Mononuclear cell (primary cell): ENCODE results near the gene CYP4F2. TPM values are rescaled to one million over a fixed set of nuclear protein-coding genes. Genes with fewer than 3 reads are reported as not detected.
"Not testable (repeated sequence)": the region's sequence is repeated elsewhere in the genome, so short reads cannot be mapped to it uniquely, and the experiment has no call there.

Experiments
- H3K27me3 ChIP-seq: 2 replicates; pipeline ENCODE4 v1.6.0; 2011; ENCODE audit warnings: low read length, control low read depth; ENCODE audit not compliant: insufficient read depth
- H3K4me1 ChIP-seq: 2 replicates; pipeline ENCODE4 v1.5.1; 2011; ENCODE audit warnings: mild to moderate bottlenecking, low read length, control low read depth; ENCODE audit not compliant: insufficient read depth
- H3K4me3 ChIP-seq: 2 replicates; pipeline ENCODE4 v1.5.1; 2011; ENCODE audit warnings: mild to moderate bottlenecking, low read length, moderate library complexity
- H3K9me3 ChIP-seq: 2 replicates; pipeline ENCODE4 v1.5.1; 2011; ENCODE audit warnings: low read depth, mild to moderate bottlenecking, control low read depth, low read length
- total RNA-seq: library from RNA; depleted of rRNA; stranded (reverse); fragments of >200 nt; gene quantifications from one replicate; pipeline ENCODE4 v1.2.3, GENCODE V29; 2012

CYP4F2 gene
- total RNA-seq, 1 donor, result not detected

DNA sequence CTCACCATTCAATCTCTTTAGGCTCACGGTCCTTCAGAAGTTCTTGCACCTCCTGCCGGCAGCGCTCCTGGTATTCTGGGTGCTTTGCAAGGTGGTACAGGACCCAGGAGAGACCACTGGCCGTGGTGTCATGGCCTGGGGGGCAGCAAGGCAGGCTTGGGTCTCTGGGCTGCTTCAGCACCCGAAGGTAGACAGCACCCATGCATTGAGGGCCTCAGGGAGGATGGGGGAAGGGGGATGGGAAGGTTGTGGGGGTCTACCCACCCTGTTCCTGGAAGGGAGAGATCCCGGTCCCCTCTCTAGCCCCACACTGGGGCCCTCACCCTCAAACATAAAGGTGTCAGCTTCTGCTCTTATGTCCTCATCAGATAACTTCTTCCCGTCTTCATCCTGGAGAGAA is 12.0 kb downstream of the CYP4F2 start:
- no peak overlapping the region for H3K4me3 ChIP-seq
- no peaks in the 10 kb centered on the region for H3K9me3 ChIP-seq
- no peaks in the 10 kb centered on the region for H3K4me1 ChIP-seq

DNA sequence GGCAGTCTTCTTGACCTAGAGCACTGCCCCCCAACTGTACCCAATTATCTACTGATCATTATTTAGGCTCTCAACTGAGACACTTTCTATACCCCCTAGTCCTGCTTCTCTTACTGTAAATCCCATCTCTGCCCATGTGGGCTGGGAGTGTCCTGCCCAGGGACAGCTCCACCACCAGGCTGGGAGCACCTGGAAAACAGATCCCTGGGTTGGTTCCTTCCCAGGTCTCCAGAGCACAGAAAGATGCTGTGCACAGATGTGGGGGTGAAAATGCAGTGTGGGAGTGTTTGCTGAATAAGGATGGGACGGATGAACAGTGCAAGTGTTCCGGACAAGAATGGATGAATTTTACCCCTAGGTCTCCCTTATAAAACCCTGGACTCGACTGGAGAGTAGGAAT is 12.7 kb downstream of the CYP4F2 start:
- Histone ChIP-seq H3K4me1 (no peaks in the 10 kb centered on the region), H3K27me3 (peaks cover 4% of the 10 kb centered on the region), H3K9me3 (no peaks in the 10 kb centered on the region), H3K4me3 (no peak overlapping the region)

More for the DNA sequence above, 12.0 kb downstream of the CYP4F2 start:
- H3K27me3 ChIP-seq, result peaks cover 2% of the 10 kb centered on the region

DNA sequence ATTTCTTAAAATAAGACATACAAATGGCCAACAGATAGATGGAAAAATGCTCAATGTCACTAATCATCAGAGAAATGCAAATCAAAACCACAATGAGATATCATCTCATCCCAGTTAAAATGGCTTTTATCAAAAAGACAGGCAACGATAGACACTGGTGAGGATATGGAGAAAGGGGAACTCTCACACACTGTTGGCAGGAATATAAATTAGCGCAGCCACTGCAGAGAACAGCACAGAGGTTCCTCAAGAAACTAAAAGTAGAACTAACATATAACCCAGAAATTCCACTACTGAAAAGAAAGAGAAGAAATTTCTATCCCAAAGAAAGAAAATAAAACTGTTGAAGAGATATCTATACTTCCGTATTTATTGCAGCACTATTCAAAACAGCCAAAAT is 14.5 kb downstream of the CYP4F2 start:
- H3K4me3 ChIP-seq, H3K4me1 ChIP-seq, H3K27me3 ChIP-seq, H3K9me3 ChIP-seq: not testable (repeated sequence)

GRCh38 chr19:15874821-15875474 is 22.9 kb downstream of the CYP4F2 start:
- Histone ChIP-seq H3K4me3 (no peak overlapping the region), H3K4me1 (peaks cover 16% of the 10 kb centered on the region), H3K27me3 (no peaks in the 10 kb centered on the region), H3K9me3 (no peaks in the 10 kb centered on the region)

GRCh38 chr19:15873771-15874170 is 24.1 kb downstream of the CYP4F2 start:
- H3K27me3 ChIP-seq, H3K9me3 ChIP-seq, H3K4me3 ChIP-seq: not testable (repeated sequence)
- H3K4me1 ChIP-seq, result peaks cover 28% of the 10 kb centered on the region

GRCh38 chr19:15871570-15871969 is 26.3 kb downstream of the CYP4F2 start:
- no peaks in the 10 kb centered on the region for H3K9me3 ChIP-seq
- H3K4me1 ChIP-seq, result peaks cover 28% of the 10 kb centered on the region
- no peak overlapping the region for H3K4me3 ChIP-seq

DNA sequence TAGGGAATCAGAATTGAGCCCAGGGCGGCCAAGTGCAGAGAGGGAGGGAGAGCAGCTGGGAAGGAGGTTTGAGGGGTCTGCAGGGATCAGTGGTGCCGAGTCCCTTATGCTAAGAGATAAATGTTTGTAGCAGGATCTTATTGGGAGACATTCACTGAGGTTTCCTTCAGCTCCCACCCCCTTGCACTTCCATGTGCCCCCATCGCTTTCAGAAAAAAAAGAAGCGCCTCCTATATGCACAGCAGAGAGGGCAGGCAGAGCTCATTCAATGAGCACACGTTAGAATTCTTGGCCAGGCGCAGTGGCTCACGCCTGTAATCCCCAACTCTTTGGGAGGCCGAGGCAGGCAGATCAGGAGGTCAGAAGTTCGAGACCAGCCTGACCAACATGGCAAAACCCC is 28.0 kb downstream of the CYP4F2 start:
- no peaks in the 10 kb centered on the region for H3K27me3 ChIP-seq
- H3K4me1 ChIP-seq, result peaks cover 28% of the 10 kb centered on the region
- H3K9me3 ChIP-seq, result no peaks in the 10 kb centered on the region
- H3K4me3 ChIP-seq, result no peak overlapping the region

More at GRCh38 chr19:15871570-15871969, 26.3 kb downstream of the CYP4F2 start:
- no peaks in the 10 kb centered on the region for H3K27me3 ChIP-seq

DNA sequence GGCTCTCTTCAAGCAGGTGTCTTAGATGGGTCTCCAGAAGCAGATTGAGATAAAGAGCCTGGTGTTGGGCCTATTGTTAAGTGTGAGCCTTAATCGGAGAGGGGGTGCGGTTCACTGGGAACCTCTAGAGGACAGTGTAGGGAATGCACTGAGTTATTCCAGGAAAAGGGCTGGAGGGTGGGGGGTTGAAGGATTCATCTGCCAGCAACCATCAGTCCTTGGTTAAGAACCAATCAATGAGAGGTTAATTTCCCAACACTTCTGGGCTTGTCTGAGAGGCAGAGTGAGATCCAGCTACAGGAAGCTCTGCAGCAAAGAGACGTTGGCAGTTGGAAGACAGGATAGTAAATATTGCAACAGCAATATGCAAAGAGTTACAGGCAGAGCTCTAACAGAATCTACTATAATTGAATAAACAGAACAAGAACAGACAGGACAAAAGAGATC is 28.7 kb downstream of the CYP4F2 start:
- Histone ChIP-seq H3K4me3 (no peak overlapping the region), H3K27me3 (no peaks in the 10 kb centered on the region), H3K9me3 (no peaks in the 10 kb centered on the region), H3K4me1 (peaks cover 28% of the 10 kb centered on the region)

DNA sequence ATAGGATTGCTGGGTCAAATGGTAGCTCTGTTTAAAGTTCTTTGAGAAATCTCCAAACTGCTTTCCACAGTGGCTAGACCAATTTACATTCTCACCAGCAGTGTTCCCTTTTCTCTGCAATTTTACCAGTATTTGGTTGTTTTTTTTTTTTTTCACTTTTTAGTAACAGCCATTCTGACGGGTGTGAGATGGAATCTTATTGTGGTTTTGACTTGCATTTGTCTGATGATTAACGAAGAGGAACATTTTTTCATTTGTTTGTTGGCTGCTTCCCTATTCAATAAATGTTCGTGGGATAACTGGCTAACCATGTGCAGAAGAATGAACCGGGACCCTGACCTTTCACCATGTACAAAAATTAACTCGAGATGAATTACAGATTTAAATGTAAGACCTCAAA is 31.2 kb downstream of the CYP4F2 start:
- H3K27me3 ChIP-seq, result no peaks in the 10 kb centered on the region
- H3K4me1 ChIP-seq, result peaks cover 26% of the 10 kb centered on the region
- H3K9me3 ChIP-seq, result no peaks in the 10 kb centered on the region
- H3K4me3 ChIP-seq, result no peak overlapping the region

GRCh38 chr19:15864824-15865223 is 33.0 kb downstream of the CYP4F2 start:
- Histone ChIP-seq H3K9me3 (no peaks in the 10 kb centered on the region), H3K4me3 (no peak overlapping the region), H3K27me3 (no peaks in the 10 kb centered on the region), H3K4me1 (peaks cover 10% of the 10 kb centered on the region)

DNA sequence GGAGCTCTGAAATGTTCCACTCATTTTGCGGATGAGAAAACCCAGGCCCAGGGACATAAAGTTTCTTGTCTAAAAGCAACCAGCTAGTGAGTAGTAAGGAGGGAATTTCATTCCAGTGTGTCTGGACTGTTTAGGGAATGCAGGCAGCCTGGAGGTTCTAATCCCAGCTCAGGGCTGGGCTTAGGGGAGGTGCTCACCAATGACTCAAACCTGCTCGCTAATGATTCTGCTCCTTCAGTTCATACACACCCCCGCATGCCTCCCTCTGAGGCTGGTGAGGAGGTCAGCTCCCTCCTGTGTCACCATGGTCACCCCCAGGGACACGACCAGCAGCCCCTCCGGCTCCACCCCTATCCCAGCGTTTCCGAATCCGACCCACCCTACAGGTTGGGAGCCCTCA is 34.6 kb downstream of the CYP4F2 start:
- H3K9me3 ChIP-seq, result no peaks in the 10 kb centered on the region
- no peak overlapping the region for H3K4me3 ChIP-seq
- no peaks in the 10 kb centered on the region for H3K27me3 ChIP-seq
- H3K4me1 ChIP-seq, result no peaks in the 10 kb centered on the region

DNA sequence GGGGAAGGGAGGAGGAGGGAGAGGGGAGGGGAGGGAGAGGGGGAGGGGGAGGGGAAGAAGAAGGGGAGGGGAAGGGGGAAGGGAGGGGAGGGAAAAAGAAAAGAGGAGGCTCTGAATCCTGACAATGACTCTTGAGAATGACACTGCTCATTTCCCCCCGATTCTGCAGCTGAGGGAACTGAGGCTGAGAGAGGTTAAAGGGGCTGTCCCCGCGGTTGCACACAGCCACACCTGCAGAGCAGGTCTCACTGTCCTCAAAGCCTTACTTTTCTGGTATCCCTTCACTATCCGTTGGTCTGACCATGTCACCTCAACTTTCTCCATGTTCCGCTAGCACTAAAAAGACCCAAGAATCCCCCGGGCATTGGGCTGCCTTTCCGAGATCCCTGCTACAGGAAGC is 35.4 kb downstream of the CYP4F2 start:
- H3K27me3 ChIP-seq, result no peaks in the 10 kb centered on the region
- no peaks in the 10 kb centered on the region for H3K4me1 ChIP-seq
- H3K9me3 ChIP-seq, result no peaks in the 10 kb centered on the region
- H3K4me3 ChIP-seq, result no peak overlapping the region

DNA sequence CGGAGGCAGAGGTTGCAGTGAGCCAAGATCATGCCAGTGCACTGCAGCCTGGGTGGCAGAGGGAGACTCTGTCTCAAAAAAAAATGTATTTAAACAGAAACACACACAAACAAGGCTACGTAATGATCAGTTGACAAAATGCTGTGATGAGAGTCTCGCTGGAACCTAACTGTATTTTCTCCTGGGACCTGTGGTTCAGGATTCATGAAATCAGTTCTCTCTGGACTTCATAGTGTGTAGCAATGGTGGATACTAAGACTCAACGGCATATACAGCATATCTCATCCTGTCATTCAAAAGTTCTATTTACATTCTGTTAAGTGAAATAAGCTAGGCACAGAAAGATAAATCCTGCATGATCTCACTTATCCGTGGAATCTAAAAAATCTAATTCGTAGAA is 37.4 kb downstream of the CYP4F2 start:
- H3K9me3 ChIP-seq, result no peaks in the 10 kb centered on the region
- H3K4me3 ChIP-seq, result no peak overlapping the region
- H3K4me1 ChIP-seq, result no peaks in the 10 kb centered on the region
- no peaks in the 10 kb centered on the region for H3K27me3 ChIP-seq

DNA sequence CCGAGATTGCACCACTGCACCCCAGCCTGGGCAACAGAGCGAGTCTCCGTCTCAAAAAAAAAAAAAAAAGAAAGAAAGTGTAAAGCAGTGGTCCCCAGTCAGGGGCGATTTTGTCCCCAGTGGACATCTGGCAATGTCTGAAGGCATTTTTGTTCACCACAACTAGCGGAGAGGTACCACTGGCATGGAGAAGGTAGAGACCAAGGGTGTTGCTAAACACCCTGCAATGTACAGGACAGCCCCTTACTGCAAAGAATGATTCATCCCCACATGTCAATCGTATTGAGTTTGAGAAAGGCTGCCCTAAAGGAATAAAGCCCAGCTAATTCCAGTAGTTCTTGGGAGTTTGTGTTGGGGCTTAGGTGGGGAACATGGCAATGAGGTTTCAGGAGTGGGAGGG is 38.7 kb downstream of the CYP4F2 start:
- Histone ChIP-seq H3K4me3 (no peak overlapping the region), H3K27me3 (no peaks in the 10 kb centered on the region), H3K9me3 (no peaks in the 10 kb centered on the region), H3K4me1 (no peaks in the 10 kb centered on the region)

- Histone ChIP-seq H3K4me1 (peaks cover 2% of the 10 kb centered on the region), H3K4me3 (no peak overlapping the region), H3K27me3 (no peaks in the 10 kb centered on the region), H3K9me3 (no peaks in the 10 kb centered on the region)
Observed at GRCh38 chr19:15850385-15850784, 47.5 kb downstream of the CYP4F2 start.

GRCh38 chr19:15846923-15847322 is 51.0 kb downstream of the CYP4F2 start:
- Histone ChIP-seq H3K4me1 (peaks cover 20% of the 10 kb centered on the region), H3K4me3 (no peak overlapping the region), H3K9me3 (no peaks in the 10 kb centered on the region), H3K27me3 (no peaks in the 10 kb centered on the region)
